ENCODE results near the gene PLEKHN1. TPM values are rescaled to one million over a fixed set of nuclear protein-coding genes. Genes with fewer than 3 reads are reported as not detected.

Gene PLEKHN1
- total RNA-seq, 1 donor from 2014 or later, result 6.4 TPM

GRCh38 chr1:941015-941587, 25.2 kb upstream of the PLEKHN1 start:
- DNase-seq (ENCODE audit: extremely low spot score, unreplicated experiment), result no peak
- Mint-ChIP-seq H3K9me3 (no peaks in the 10 kb centered on the region), H3K4me3 (peak overlapping the region; percentile 77), H3K27ac (no peak overlapping the region), H3K27me3 (peaks cover 16% of the 10 kb centered on the region), H3K4me1 (ENCODE audit: unreplicated experiment) (peaks cover 21% of the 10 kb centered on the region), H3K36me3 (no peaks in the 10 kb centered on the region)
- no peak for TF ChIP-seq CTCF (conservative IDR thresholded peaks at IDR 0.05)

GRCh38 chr1:941588-942383, 24.5 kb upstream of the PLEKHN1 start:
- H3K36me3 Mint-ChIP-seq, result no peaks in the 10 kb centered on the region
- H3K4me1 Mint-ChIP-seq (ENCODE audit: unreplicated experiment), result peaks cover 21% of the 10 kb centered on the region
- H3K9me3 Mint-ChIP-seq, result no peaks in the 10 kb centered on the region
- no peak overlapping the region for H3K27ac Mint-ChIP-seq
- no peak for TF ChIP-seq CTCF (conservative IDR thresholded peaks at IDR 0.05)
- H3K27me3 Mint-ChIP-seq, result peaks cover 14% of the 10 kb centered on the region
- peak overlapping the region; percentile 77 for H3K4me3 Mint-ChIP-seq
- DNase-seq (ENCODE audit: extremely low spot score, unreplicated experiment), result peak; percentile 89

- Mint-ChIP-seq H3K27ac (no peak overlapping the region), H3K36me3 (peaks cover 3% of the 10 kb centered on the region), H3K27me3 (peaks cover 13% of the 10 kb centered on the region), H3K9me3 (no peaks in the 10 kb centered on the region), H3K4me1 (ENCODE audit: unreplicated experiment) (peaks cover 21% of the 10 kb centered on the region), H3K4me3 (no peak overlapping the region)
- TF ChIP-seq CTCF (conservative IDR thresholded peaks at IDR 0.05), result no peak
- DNase-seq (ENCODE audit: extremely low spot score, unreplicated experiment), result no peak
Observed at GRCh38 chr1:942411-942821, 23.9 kb upstream of the PLEKHN1 start.

- no peak for TF ChIP-seq CTCF (conservative IDR thresholded peaks at IDR 0.05)
- peaks cover 3% of the 10 kb centered on the region for H3K36me3 Mint-ChIP-seq
- H3K4me1 Mint-ChIP-seq (ENCODE audit: unreplicated experiment), result peaks cover 17% of the 10 kb centered on the region
- no peak overlapping the region for H3K4me3 Mint-ChIP-seq
- H3K9me3 Mint-ChIP-seq, result no peaks in the 10 kb centered on the region
- H3K27ac Mint-ChIP-seq, result no peak overlapping the region
- H3K27me3 Mint-ChIP-seq, result peaks cover 10% of the 10 kb centered on the region
- DNase-seq (ENCODE audit: extremely low spot score, unreplicated experiment), result no peak
Observed at GRCh38 chr1:942864-943533, 23.3 kb upstream of the PLEKHN1 start.

GRCh38 chr1:943545-944340, 22.5 kb upstream of the PLEKHN1 start:
- Mint-ChIP-seq H3K36me3 (peaks cover 3% of the 10 kb centered on the region), H3K4me3 (no peak overlapping the region), H3K27me3 (peaks cover 6% of the 10 kb centered on the region), H3K27ac (no peak overlapping the region), H3K9me3 (no peaks in the 10 kb centered on the region), H3K4me1 (ENCODE audit: unreplicated experiment) (peaks cover 12% of the 10 kb centered on the region)
- TF ChIP-seq CTCF (conservative IDR thresholded peaks at IDR 0.05), result no peak
- DNase-seq (ENCODE audit: extremely low spot score, unreplicated experiment), result no peak
